Dedifferentiated amniotic fluid mesenchymal stem cell (primary cell): ENCODE data around the gene OR4C11.

Source experiments
- DNase-seq: peaks from one replicate; pipeline ENCODE4 v3.0.0-alpha.2; 2016; ENCODE audit errors: extremely low spot score

Gene OR4C11

GRCh38 chr11:55607545-55607944, at the start of gene OR4C11:
TSS of gene OR4C11 (minus strand) at chr11:55607645. CDS start at chr11:55604373, 3,272 bp downstream.
- no peak for DNase-seq

- no peak for DNase-seq
Observed at GRCh38 chr11:55655096-55655495, 47.7 kb upstream of the OR4C11 start.

- DNase-seq, result no peak
Observed at GRCh38 chr11:55652560-55652959, 45.1 kb upstream of the OR4C11 start.

GRCh38 chr11:55648027-55648426, 40.6 kb upstream of the OR4C11 start, which contains the start of gene OR4S2:
TSS of gene OR4S2 (plus strand) at chr11:55648327. CDS start at chr11:55650904, 2,577 bp downstream.
- no peak for DNase-seq

- no peak for DNase-seq
Observed at GRCh38 chr11:55634813-55635212, 27.4 kb upstream of the OR4C11 start, which contains the start of gene OR4P4. TSS of gene OR4P4 (plus strand) at chr11:55635113.

DNA sequence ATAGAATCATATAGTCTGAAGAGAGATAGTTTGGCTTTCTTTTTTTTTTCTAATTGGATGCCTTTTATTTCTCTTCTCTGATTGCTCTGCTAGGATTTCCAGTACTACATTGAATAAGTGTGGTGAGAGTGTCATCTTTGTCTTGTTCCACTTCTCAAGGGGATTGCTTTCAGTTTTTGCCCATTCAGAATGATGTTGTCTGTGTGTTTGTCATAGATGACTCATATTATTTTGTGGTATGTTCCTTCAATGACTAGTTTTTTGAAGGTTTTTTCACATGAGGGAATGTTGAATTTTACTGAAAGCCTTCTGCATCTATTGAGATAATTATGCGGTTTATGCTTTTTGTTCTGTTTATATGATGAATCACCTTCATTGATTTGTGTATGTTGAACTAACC, 17.1 kb upstream of the OR4C11 start:
- DNase-seq, result no peak

- no peak for DNase-seq
Observed at GRCh38 chr11:55572548-55572947, 34.9 kb downstream of the OR4C11 start.

DNA sequence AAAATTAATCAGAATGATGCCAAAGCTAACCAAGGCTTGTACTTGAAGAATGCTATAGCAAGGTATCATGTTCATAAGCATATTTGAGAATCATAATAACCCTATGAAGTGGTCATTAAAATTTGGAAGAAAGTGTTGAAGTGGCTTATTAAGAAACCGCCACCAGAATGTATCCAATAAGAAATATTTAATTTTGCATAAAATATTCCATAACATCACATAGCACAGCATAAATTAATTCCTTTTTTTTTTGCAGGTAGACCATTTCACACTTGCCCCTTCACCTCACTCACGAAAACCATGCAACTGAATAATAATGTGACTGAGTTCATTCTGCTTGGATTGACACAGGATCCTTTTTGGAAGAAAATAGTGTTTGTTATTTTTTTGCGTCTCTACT, 35.6 kb downstream of the OR4C11 start, which contains the start of gene OR4C16:
OR4C16 (plus strand) TSS at position 301 of the 400 bp plus-strand sequence; CDS start at position 301, 0 bp downstream.
- no peak for DNase-seq

GRCh38 chr11:55554169-55554568, 53.3 kb downstream of the OR4C11 start, which contains the start of gene OR4C15:
TSS of gene OR4C15 (plus strand) at chr11:55554469. CDS start at chr11:55554469, 0 bp downstream.
- DNase-seq, result no peak
